ENCODE results near the gene RHBDL3.

GRCh38 chr17:32299580-32300164 is 34.0 kb downstream of the RHBDL3 start:
- no peak for TF ChIP-seq CTCF (IDR thresholded peaks at IDR 0.05)
- TF ChIP-seq POLR2A (IDR thresholded peaks at IDR 0.05), result no peak
